GM18867 (cell line): ENCODE measurements around the gene BMERB1.
"Not testable (repeated sequence)": the region's sequence is repeated elsewhere in the genome, so short reads cannot be mapped to it uniquely, and the experiment has no call there.

Experiments
- ATAC-seq: cut with Tn5 transposase; IDR thresholded peaks from one replicate; pipeline ENCODE4 v1.9.1; 2021; ENCODE audit warnings: mild to moderate bottlenecking, moderate library complexity; ENCODE audit not compliant: unreplicated experiment

The BMERB1 gene

DNA sequence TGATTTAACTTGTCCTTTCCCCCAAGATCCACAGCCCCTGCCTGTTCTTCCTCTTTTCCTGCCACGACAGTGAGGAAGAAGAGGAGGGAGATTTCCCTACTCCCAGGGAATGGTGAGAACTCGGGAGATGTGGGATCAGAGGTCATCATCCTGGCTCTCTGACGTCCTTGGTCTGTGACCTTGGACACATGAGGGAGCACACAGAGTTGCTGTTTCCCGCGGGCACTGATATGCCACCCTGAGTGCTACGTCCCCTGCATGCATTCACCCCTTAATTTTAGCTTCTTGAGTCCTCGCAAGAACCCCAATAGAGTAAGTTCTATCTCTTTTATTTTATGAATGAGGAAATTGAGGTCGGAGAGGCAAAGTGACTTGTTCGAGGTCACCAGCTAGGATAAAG is 85.4 kb downstream of the BMERB1 start:
- ATAC-seq = no peak

DNA sequence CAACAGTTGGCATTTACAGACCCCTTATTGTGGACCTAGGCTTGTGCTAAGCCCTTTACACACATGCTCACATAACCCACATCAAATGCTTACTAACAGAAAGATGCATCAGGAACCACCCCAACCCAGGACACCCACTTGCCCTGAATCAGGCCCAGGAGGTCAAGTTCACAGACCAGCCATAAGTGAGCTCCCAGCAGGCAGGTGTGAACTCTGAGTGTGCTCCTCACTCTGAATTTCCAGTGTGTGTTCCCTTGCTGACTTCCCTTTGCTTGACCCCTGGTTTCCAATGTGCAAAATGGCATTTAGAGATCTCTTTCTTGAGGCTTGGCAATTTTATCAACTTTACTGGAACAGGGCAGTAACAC is 87.0 kb downstream of the BMERB1 start:
- ATAC-seq = no peak

DNA sequence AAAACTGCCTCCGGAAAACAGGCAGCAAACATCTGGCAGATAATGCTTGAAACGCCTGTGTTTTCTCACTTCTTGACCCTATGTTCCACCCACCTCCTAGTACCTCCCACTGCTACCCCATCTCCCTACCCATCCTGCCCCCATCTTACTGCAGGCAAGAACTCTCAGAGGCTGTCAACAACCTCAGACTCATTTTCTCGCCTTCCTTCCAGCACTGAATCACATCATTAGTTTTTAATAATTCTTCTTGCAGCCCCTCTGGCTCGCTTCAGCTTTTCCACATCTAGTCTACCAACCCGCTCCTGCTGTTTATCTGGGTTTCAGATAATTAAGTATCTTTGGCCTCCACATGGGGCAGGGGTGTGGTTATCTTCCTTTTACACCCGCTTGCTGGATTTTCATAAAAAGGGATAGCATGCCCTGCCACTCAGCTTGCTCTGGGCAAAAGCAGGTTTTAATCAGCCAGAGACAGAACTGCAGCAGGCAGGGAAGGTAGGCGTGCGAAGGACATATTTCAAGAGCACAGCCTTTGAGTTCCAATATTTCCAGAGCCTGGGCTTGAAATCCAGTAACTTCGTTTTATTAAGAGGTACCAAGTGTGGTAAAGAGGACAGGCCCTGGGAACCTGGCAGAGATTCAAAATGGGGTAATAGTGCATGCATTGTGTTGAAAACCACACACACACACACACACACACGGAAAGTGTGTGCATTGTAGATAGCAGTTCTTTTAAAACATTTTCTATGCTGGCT is 87.5 kb downstream of the BMERB1 start:
- no peak for ATAC-seq

DNA sequence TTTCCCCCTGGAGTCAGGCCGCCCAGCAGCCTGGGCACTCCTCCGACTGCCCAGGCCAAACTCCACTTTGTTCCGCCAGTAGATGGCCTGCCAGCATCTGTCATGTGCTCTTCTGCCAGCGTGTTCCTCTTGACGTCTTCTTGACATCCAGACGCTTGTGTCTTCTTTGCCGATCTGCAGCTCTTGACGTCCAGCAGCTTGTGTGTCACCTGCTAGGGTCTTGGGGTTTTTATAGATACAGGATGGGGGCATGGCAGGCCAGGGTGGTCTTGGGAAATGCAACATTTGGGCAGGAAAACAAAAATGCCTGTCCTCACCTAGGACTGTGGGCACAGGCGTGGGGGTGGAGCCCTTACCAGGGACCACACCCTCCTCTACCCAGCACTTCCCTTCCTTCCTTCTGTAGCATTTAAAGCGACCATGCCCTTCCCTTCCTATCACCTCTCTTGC is 88.7 kb downstream of the BMERB1 start:
- ATAC-seq = no peak

DNA sequence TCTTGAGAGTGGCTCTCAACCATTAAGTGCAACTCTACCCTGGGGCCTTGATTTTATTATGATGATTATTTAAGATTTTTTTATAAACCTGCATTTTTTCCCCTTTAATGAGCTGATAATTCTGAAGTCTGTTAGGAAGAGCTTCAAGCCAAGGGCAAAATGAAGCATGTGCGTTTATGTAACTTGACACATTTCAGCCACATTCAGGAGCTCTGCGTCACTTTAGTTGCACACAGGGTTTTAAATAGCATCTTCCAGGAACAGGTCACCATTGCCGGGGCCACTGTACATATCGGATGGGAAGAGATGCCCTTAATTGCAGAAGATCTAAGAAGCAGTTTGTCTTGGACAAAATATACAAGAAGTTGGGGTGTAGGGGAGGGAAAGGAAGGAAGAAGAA is 89.6 kb downstream of the BMERB1 start:
- ATAC-seq = no peak

DNA sequence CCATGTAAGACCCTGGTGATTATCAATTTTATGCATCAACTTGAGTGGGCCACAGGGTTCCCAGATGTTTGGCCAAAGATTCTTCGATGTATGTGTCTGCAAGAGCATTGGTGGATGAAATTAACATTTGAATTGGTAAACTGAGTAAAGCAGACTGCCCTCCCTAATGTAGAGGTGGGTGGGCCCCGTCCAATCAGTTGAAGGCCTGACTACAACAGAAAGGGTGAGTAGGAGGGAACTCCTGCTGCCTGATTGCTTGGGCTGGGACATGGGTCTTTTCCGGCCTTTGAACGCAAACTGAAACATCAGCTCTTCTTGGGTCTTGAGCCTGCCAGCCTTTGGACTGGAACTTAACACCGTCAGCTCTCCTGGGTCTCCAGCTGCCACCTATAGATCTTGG is 90.6 kb downstream of the BMERB1 start:
- no peak for ATAC-seq

DNA sequence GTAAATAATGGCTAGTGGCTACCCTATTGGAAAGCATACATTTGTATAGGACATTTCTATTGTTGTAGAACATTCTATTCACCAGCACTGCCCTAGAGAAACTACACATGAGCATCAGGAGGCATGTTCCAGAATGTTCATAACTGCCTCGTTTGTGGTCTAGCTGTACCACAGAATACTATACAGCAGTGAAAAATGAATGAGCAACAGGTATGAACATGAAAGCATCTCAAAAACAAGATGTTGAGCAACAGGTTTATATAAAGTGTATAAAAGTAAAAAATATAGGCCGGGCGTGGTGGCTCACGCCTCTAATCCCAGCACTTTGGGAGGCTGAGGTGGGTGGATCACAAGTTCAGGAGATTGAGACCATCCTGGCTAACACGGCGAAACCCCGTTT is 91.7 kb downstream of the BMERB1 start:
- no peak for ATAC-seq

DNA sequence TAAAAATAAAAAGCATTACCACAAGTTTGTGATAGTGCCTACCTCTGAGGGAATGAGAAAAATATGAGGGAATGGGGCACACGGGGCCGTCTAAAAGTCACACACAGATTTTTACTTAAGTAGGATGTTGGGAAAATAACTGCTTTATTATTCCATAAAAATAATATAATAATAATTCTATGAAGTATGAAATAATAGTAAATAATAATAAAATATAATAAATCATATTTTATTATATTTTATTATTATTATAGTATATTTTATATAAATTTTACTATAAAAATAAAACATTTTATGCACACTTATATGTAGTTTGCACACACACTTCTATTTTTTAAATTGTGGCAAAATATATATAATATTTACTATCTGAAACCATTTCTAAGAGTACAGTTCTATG is 92.3 kb downstream of the BMERB1 start:
- no peak for ATAC-seq

DNA sequence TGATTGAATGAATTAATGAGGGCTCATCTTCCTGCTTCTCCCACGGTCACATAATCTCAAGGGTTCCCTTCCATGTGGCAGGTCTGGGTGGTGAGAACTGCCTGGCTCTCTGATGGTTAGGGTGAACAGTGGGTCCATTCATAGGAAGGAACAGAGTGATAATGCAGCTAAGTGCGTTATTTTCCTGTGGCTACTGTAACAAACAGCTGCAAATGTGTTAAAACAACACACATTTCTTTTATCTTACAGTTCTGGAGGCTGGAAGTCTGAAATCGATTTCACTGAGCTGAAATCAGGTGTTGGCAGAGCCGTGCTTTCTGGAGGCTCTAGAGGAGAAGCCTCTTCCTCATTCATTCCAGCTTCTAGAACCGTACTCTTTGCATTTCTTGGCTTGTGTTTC is 95.3 kb downstream of the BMERB1 start:
- ATAC-seq = no peak

DNA sequence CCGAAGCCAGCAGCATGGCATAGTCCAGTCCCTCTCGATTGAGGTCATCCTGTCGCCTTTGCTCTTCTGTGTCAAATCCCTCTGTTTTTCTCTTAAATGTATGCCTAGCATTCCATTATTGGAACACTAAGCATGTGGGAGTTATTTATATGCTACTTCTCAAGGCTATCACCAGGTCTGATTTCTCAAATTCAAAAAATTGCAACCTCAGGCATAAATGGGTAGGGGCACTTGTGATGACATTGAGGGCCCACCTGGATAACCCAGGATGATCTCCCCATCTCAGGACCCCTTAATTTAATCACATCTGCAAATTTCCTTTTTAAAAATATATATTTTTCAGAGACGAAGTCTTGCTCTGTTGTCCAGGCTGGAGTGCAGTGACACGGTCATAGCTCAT is 95.7 kb downstream of the BMERB1 start:
- no peak for ATAC-seq

DNA sequence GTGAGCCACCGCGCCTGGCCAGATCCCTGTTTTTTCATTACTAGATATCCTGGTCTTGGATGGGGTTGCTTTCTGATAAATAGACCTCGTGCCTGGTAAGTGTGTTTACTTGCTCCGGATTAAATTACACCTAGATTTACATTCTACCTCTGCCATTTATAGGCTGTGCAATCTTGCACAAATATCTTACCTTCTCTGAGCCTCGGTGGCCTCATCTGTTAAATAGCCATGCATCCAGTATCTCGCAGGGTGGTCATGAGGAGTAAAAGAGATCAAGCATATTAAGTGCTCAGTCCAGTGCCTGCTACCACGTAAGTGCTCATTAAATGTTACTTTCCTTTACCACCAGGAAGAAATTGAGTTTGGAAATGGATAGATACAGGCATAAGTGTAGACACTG is 98.4 kb downstream of the BMERB1 start:
- ATAC-seq = no peak

DNA sequence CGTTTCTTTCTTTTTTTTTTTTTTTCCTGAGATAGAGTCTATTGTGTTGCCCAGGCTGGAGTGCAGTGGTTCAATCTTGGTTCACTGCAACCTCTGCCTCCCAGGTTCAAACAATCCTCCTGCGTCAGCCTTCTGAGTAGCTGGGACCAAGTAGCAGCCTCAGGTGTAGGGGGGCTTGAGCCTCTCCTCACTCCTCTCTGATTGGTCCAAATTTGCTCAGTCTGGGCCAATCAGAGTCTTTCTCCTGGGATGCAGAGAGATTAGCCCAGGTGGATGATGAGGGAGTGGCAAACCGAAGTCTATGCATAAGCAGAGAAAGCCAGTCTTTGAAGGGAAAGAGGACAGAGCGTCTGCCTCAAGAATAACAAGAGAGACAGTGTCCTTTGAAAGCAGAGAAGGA is 99.0 kb downstream of the BMERB1 start:
- no peak for ATAC-seq

DNA sequence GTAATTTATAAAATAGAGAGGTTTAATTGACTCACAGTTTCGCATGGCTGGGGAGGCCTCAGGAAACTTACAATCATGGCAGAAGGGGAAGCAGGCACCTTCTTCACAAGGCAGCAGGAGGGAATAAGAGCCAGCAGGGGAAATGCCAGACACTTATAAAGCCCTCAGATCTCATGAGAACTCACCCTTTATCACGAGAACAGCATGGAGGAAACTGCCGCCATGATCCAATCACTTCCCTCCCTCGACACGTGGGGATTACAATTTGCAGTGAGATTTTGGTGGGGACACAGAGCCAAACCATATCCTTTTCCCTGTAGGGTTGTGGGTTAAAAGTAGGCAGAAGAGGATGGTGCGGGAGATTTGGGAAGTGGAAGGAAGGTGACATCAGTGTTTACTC is 101.4 kb downstream of the BMERB1 start:
- no peak for ATAC-seq

DNA sequence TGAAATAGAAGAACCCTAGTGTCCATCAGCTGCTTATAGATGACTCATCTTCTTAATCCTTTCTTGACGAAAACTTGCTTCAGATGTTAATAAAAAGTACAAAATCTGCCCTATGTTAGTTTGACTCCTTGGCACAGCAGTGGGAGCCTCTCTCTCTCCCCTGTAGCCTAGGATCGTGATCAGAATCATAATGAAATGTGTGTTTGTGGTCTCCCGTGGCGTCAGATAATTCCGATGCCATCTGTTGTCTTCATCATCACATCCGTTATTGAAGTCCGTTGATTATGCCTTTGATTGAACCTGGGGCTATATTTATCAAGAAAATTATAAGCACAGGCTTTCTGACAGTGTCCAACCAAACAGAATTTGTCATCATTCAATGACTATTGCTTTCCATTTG is 102.5 kb downstream of the BMERB1 start:
- no peak for ATAC-seq

DNA sequence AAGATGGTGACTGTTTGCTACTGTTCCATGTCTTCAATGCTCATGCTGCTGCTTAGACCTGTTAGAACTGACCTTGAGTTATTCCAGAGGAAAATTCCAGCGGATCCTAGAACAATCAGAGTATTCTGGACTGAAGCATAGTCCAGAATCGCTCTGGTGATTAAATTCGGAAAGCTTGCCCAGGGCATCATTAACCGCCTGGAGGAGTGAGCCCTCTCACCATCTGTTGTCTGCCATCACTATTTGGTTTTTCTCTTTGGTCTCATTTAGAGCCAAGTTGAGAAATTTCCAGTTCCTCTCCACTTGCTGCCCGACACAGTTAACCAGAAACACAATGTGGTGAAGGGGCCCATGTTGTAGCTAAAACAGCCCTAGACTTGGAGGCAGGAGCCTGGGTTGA is 104.1 kb downstream of the BMERB1 start:
- ATAC-seq = no peak

DNA sequence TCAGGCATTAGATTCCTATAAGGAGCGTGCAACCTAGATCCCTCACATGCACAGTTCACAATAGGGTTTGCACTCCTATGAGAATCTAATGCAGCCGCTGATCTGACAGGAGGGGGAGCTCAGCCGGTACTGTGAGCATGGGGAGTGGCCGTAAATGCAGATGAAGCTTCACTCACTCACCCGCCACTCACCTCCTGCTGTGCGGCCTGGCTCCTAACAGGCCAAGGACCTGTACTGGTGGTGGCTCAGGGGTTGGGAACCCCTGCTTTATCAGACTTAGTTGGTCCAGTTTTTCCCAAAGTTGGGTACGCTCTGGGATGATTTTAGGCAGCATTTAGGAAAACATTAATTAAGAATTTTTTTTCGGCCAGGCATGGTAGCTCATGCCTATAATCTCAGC is 104.8 kb downstream of the BMERB1 start:
- no peak for ATAC-seq

DNA sequence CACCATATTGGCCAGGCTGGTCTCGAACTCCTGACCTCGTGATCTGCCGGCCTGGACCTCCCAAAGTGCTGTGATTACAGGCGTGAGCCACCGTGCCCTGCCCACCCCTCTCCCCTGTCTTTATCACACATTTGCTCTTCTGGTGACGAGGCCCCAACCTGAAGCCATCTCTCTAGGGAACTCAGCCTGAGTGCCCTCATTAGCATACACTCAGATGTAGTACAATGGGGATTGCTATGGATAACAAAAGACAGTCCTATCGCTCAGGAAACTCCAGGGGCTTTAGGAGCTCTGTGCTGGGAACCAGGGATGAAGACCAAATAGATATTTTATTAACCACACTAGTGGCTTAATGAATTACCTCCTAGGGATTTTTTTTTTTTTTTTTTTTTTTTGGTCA is 107.9 kb downstream of the BMERB1 start:
- ATAC-seq = no peak

DNA sequence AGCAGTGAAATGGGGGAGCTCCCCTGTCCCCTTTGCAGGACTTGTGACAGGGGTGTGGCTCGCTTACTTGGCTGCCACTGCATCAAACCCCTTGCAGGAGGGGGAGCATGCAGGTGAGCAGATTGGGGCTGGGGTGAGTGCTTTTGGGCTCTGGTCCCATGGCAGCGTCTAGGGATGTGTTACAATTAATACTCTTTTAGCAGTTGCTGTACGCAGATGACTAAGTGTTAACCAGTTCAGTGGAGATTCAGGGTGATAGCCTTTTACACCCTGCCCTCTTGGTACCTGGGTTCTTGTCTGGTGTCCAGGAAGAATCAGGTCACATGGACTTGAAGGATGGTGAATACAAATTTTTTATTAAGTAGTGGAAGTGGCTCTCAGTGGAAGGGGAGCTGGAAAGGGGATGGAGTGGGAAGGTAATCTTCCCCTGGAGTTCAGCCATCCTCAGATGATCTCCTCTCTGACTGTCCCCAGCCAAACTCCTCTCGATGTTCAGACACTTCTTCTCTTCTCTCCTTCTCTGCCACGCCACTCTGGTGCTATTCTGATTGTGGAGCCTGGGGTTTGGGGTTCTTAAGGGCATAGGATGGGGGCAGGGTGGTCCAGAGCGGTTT is 108.5 kb downstream of the BMERB1 start:
- ATAC-seq = no peak

DNA sequence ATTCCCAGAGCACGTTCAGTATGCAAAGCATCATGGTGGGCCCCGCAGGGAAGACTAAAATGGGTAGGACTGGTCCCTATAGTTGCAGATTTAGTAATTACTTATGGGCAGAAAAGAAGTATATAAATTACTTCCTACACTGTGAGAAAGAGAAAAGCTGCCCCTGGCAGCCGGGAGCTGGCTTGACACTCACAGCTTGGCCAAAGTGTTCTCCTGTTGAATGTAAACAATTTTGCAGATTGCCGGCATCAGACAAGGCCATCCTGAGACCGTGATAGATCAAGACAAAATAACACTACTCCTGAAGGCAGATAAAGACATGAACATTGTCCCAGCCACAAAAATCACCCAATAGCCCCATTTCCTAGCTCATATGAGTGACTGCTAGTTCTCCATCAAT is 110.0 kb downstream of the BMERB1 start:
- ATAC-seq = no peak

DNA sequence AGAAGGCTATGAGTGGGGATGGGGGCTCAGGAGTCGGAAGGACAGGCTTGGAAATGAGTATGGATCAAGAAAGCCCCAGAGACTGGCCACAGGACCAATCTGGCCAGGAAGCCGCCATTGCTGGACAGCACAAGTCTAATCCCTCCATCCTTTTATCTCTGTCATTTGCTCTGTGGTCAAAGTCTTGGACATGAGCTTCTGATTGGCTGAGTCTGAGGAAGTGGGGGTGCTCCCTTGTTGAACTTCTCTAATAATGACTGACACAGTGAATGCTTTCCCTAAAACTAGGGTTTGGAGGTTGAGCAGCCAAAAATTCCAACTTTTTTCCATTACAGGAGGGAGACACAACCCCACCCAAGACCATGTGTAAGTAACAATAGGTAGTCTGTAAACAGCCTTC is 111.2 kb downstream of the BMERB1 start:
- no peak for ATAC-seq

DNA sequence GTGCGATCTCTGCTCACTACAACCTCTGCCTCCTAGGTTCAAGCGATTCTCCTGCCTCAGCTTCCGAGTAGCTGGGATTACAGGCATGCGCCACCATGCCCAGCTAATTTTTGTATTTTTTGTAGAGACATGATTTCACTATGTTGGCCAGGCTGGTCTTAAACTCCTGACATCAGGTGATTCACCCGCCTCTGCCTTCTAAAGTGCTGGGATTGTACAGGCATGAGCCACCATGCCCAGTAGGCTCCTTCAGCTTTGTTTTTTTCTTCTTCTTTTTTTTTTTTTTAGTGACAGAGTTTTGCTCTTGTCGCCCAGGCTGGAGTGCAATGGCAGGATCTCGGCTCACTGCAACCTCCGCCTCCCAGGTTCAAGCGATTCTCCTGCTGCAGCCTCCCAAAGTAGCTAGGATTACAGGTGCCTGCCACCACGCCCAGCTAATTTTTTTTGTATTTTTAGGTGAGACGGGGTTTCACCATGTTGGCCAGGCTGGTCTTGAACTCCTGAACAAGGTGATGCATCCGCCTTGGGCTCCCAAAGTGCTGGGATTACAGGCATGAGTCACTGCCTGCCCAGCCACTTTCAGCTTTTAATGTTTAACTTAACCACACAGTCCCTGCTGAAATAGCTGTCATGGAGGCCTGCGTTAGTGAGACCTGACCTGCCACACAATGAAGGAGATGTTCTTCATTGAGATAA is 112.8 kb downstream of the BMERB1 start:
- not testable (repeated sequence) for ATAC-seq

DNA sequence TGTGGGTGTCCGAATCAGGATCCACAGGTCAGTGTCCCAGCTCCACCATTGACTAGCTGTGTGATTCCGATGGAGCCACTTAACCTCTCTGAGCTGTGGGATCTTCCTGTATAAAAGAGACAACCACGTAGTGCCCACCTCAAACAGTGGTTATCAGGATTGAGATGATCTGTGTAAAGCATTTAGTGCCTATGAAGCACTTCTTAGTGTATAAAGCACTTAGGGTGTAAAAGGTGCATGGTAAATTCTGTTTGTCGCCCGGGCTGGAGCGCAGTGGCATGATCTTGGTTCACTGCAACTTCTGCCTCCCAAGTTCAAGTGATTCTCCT is 113.3 kb downstream of the BMERB1 start:
- ATAC-seq = no peak
